SU-DHL-6 (cell line): ENCODE measurements around the gene PCDHA5.

Experiments used
- CTCF ChIP-seq: fragments of 200-600 bp; sonication (generic); IDR thresholded peaks from one replicate; pipeline ENCODE4 v1.5.1; 2017; ENCODE audit warnings: antibody characterized with exemption, mild to moderate bottlenecking, low read length, moderate library complexity; ENCODE audit not compliant: insufficient read depth, poor library complexity, severe bottlenecking
- EZH2phosphoT487 ChIP-seq: fragments of 200-600 bp; sonication (generic), shearing (Covaris generic); conservative IDR thresholded peaks from 2 replicates; pipeline ENCODE4 v1.6.1; 2018; ENCODE audit warnings: mild to moderate bottlenecking, antibody characterized with exemption, low read length, moderate library complexity, mixed read lengths

DNA sequence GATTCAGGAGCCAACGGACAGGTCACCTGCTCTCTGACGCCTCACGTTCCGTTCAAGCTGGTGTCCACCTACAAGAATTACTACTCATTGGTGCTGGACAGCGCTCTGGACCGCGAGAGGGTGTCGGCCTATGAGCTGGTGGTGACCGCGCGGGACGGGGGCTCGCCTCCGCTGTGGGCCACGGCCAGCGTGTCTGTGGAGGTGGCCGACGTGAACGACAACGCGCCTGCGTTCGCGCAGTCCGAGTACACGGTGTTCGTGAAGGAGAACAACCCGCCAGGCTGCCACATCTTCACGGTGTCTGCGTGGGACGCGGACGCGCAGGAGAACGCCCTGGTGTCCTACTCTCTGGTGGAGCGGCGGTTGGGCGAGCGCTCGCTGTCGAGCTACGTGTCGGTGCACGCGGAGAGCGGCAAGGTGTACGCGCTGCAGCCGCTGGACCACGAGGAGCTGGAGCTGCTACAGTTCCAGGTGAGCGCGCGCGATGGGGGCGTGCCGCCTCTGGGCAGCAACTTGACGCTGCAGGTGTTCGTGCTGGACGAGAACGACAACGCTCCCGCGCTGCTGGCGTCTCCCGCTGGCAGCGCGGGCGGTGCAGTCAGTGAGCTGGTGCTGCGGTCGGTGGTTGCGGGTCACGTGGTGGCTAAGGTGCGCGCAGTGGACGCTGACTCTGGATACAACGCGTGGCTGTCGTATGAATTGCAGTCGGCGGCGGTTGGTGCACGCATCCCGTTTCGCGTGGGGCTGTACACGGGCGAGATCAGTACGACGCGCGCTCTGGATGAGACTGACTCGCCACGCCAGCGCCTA, 36.0 kb downstream of the PCDHA5 start:
- TF ChIP-seq CTCF (no peak), EZH2phosphoT487 (no peak)
